DMS53 (cell line): ENCODE results near the gene CD83.

Source experiments
- DNase-seq: peaks from one replicate; lab custom pipeline; 2025; lab: John Stamatoyannopoulos, UW

CD83 gene

GRCh38 chr6:14123386-14124111 is 6.0 kb downstream of the CD83 start:
- DNase-seq: no peak

GRCh38 chr6:14125346-14125745 is 7.8 kb downstream of the CD83 start:
- DNase-seq: no peak

GRCh38 chr6:14126191-14126590 is 8.6 kb downstream of the CD83 start:
- DNase-seq: no peak

- DNase-seq: no peak
Measured at GRCh38 chr6:14127611-14128010, 10.0 kb downstream of the CD83 start.

GRCh38 chr6:14128012-14128411 is 10.4 kb downstream of the CD83 start:
- DNase-seq: no peak

GRCh38 chr6:14128746-14129145 is 11.2 kb downstream of the CD83 start:
- DNase-seq: no peak

- DNase-seq: peak; percentile 53
Measured at GRCh38 chr6:14129575-14129974, 12.0 kb downstream of the CD83 start.

GRCh38 chr6:14130435-14131075 is 13.0 kb downstream of the CD83 start:
- no peak for DNase-seq

GRCh38 chr6:14131579-14131978 is 14.0 kb downstream of the CD83 start:
- DNase-seq: no peak

- no peak for DNase-seq
Measured at GRCh38 chr6:14132244-14132920, 14.8 kb downstream of the CD83 start.

GRCh38 chr6:14132921-14133275 is 15.3 kb downstream of the CD83 start:
- DNase-seq: no peak

GRCh38 chr6:14134211-14134910 is 16.8 kb downstream of the CD83 start:
- DNase-seq: no peak

GRCh38 chr6:14135893-14136539 is 18.4 kb downstream of the CD83 start:
- DNase-seq: no peak

- no peak for DNase-seq
Measured at GRCh38 chr6:14138701-14139215, 21.2 kb downstream of the CD83 start.

GRCh38 chr6:14141351-14142062 is 23.9 kb downstream of the CD83 start:
- no peak for DNase-seq

GRCh38 chr6:14142063-14142450 is 24.5 kb downstream of the CD83 start:
- no peak for DNase-seq

GRCh38 chr6:14142511-14143223 is 25.1 kb downstream of the CD83 start:
- DNase-seq: no peak

GRCh38 chr6:14143305-14143704 is 25.7 kb downstream of the CD83 start:
- DNase-seq: no peak

GRCh38 chr6:14144678-14145113 is 27.1 kb downstream of the CD83 start:
- DNase-seq: peak; percentile 85

GRCh38 chr6:14146506-14147096 is 29.0 kb downstream of the CD83 start:
- peak; percentile 5 for DNase-seq
